VCaP (cell line): ENCODE measurements around the gene NMNAT3.

Experiments used
- H3K27ac ChIP-seq: fragments of 450-650 bp; 2 replicates; pipeline ENCODE4 v1.5.1; 2017
- TF ChIP-seq, protein P1 (sequence below): fragments of 450-650 bp; conservative IDR thresholded peaks from 2 replicates; pipeline ENCODE4 v1.5.1; 2017; ENCODE audit warnings: mild to moderate bottlenecking, moderate library complexity

Gene NMNAT3

DNA sequence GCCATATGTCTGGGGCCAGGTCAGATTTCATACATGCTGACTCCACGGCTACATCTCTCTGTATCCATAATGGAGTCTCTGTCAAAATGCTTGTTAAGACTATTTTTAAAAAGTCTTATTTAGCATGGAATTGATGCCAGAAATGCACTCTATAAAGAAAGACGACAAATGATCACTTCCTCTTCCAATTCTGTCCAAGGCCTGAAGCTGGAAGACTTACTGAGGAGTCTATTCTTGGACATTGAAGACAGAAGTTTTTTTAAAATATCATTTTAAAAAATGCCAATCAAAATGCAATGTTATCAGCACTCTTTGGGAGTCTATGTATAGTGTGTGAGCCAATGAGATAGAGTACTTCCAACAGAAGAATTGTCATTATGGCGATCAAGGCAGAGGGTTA lies 27.9 kb upstream of the NMNAT3 start:
- H3K27ac ChIP-seq, result no peak overlapping the region
- TF ChIP-seq, protein P1, sequence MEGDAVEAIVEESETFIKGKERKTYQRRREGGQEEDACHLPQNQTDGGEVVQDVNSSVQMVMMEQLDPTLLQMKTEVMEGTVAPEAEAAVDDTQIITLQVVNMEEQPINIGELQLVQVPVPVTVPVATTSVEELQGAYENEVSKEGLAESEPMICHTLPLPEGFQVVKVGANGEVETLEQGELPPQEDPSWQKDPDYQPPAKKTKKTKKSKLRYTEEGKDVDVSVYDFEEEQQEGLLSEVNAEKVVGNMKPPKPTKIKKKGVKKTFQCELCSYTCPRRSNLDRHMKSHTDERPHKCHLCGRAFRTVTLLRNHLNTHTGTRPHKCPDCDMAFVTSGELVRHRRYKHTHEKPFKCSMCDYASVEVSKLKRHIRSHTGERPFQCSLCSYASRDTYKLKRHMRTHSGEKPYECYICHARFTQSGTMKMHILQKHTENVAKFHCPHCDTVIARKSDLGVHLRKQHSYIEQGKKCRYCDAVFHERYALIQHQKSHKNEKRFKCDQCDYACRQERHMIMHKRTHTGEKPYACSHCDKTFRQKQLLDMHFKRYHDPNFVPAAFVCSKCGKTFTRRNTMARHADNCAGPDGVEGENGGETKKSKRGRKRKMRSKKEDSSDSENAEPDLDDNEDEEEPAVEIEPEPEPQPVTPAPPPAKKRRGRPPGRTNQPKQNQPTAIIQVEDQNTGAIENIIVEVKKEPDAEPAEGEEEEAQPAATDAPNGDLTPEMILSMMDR, result no peak

DNA sequence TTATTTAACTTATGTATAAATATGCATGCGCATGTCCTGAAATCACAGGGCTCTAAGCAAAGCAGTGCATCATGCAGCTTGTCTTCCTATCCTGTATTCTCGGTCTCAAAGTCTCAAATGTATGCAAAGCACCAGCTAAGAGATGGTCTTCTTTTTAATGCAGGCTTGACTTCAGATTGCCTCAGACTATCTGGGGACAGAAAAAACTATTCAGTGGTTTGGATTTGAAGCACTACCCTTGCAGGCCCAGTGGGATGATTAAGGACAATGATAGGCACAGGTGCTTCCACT lies 18.5 kb upstream of the NMNAT3 start:
- TF ChIP-seq, protein P1, result no peak
- H3K27ac ChIP-seq, result no peak overlapping the region

GRCh38 chr3:139695426-139696313 lies 17.9 kb upstream of the NMNAT3 start:
- H3K27ac ChIP-seq, result no peak overlapping the region
- TF ChIP-seq, protein P1, result no peak

GRCh38 chr3:139695007-139695406 lies 17.2 kb upstream of the NMNAT3 start:
- TF ChIP-seq, protein P1, result no peak
- no peak overlapping the region for H3K27ac ChIP-seq

DNA sequence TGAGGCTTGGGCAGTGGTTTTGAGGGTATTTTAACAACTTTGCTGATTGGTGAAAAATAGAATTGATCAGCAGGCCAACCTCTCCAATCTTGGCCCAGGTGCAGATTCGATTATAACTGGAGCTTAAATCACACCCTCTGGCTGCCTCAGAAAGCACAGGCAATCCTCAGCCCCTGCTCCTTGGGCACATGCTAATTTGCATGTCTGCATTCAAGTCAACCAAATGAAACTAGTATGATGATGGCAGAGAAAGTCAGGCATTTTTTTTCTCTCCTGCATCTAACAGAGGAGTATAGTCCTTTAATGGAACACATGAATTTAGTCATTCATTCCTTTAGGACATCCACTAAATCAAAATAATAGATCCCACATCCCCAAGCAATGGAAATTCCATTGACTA lies 16.8 kb upstream of the NMNAT3 start:
- TF ChIP-seq, protein P1, result no peak

GRCh38 chr3:139691619-139692018 lies 13.8 kb upstream of the NMNAT3 start:
- H3K27ac ChIP-seq, result no peak overlapping the region

More for the DNA sequence above, 16.8 kb upstream of the NMNAT3 start:
- H3K27ac ChIP-seq, result no peak overlapping the region

DNA sequence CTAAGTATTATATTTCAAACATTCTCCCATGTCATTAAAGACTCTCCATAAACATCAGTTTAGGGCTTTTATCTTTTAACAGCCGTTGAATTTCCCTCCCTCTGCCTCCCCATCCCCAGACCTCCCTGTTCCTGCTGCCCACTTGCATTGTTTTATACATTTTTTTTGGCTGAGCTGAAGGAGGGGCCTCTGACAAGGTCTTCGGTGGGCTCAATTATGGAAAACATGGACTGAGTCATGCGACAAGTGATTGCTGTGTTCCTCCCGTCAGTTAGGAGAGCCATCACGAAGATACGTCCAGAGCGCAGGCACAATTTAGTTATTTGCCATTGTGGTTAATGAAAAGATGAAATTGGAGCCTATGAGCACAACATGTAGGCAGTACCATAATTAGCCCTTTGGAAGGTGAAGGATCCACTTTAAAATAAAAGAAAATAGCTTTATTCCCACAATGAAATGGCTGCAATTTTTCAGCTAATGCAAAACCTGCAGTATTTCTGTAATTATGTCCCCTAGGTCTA lies 12.0 kb upstream of the NMNAT3 start:
- TF ChIP-seq, protein P1, result no peak
- H3K27ac ChIP-seq, result no peak overlapping the region

More at GRCh38 chr3:139691619-139692018, 13.8 kb upstream of the NMNAT3 start:
- TF ChIP-seq, protein P1, result no peak
